Measurements from ENCODE around the gene PARVA.

DNA sequence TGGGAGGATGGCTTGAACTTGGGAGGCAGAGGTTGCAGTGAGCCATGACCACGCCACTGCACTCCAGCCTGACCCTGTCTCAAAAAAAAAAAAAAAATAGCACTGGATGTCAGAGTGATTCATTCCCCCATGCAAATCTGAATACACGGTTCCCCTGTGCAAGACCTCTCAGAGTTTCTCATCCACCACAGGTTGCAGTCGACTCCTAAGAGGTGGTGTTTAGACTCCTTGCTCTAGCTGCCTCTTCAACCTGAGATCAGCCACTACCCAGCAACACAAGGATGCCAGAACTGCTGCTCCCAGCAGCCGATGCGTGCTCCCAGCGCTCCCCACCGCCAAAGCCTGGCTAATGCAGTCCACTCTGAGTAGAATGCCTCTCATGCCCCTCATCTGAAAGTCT is 97.5 kb downstream of the PARVA start:
- no peak for TF ChIP-seq HDAC6 (IDR thresholded peaks at IDR 0.05; ENCODE audit: low read depth, low read length)
- no peak for TF ChIP-seq POLR2A (IDR thresholded peaks at IDR 0.05; ENCODE audit: control extremely low read depth in 1 of 2, low read depth in 2 of 2, low read length in 2 of 2)
- TF ChIP-seq JUND (IDR thresholded peaks at IDR 0.05; ENCODE audit: low read length) = no peak

Data from H1 (cell line).